GM10847 (cell line): ENCODE measurements around the gene GRK6.

Experiments
- POLR2A ChIP-seq: IDR thresholded peaks from 2 replicates; pipeline ENCODE4 v1.6.1; 2011; ENCODE audit not compliant: insufficient read length; ENCODE audit errors: extremely low read depth

The GRK6 gene

GRCh38 chr5:177426566-177427210, at the start of gene GRK6:
TSS of gene GRK6 (plus strand) at chr5:177426676. CDS start at chr5:177426846, 170 bp downstream.
- TF ChIP-seq POLR2A: peak; percentile 56

- no peak for TF ChIP-seq POLR2A
These were observed 48.4 kb upstream of the GRK6 start for GRCh38 chr5:177377851-177378776.

DNA sequence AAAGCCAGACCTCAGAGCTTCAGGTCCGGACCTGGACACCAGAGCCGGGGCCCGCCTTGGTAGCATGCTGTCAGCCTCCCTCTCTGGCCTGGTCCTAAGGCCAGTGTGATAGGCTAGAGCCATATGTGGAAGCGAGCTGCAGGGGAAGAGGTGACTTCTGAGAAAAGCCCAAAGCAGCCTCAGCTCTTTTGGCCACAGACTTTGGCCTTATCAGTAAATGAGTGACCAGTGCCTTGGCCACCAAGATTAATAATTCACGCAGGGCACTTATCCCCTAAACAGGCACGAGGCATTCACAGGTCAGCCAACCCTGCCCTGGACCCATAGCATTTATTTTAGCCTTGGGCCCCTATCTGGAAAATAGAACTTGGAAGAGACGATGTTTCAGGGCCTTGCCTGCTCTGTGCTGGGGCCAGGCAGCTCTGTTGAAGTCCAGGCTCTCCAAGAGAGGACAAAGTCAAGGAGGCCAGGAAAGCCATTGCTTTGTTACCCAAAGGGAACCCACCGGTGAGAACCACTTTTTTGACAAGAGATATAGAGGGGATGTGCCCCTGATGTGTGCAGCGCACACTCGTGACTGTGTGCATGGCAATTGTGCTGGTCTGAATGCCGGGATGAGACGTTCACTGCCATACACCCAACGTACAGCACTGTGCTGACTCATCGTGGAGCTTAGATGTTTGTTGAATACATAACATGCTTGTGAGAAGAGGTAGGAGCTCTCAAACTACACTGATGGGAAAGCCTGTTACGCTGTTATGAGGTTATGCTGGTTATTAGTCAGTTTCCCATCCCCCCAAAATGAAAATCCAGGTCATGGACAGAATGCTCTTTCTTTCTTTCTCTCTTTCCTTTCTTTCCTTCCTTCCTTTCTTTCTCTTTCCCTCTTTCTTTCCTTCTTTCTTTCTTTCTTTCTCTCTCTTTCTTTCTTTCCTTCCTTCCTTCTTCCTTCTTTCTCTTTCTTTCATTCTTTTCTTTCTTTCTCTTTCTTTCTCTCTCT, 47.3 kb upstream of the GRK6 start:
- no peak for TF ChIP-seq POLR2A

GRCh38 chr5:177380805-177381126, 45.7 kb upstream of the GRK6 start:
- no peak for TF ChIP-seq POLR2A

- no peak for TF ChIP-seq POLR2A
These were observed 44.0 kb upstream of the GRK6 start for GRCh38 chr5:177382423-177383029.

GRCh38 chr5:177383181-177383580, 43.3 kb upstream of the GRK6 start:
- no peak for TF ChIP-seq POLR2A

DNA sequence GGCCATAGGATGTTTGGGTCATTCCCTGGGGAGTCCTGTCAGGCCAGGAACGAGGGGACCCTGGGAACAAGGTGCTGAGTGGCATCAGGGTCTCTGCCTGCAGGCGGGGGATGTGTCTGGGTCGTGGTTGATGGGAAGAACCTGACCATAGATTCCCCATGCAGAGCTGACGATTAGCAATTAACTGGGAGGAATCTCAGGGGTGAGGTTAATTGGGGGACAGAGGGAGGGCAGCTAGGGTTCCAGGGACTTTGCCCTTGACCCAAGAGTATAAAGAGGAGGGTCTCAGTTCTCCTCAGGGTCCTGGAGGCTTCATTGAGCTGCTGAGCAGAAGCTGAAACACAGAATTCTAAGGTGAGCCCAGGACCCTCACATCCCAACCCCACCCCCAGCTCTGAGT, 42.3 kb upstream of the GRK6 start, which contains the start of gene SLC34A1:
Gene SLC34A1, plus strand, starts transcription at position 301 of the 400 bp plus-strand sequence. CDS start 1,308 bp downstream, outside the sequence.
- no peak for TF ChIP-seq POLR2A

DNA sequence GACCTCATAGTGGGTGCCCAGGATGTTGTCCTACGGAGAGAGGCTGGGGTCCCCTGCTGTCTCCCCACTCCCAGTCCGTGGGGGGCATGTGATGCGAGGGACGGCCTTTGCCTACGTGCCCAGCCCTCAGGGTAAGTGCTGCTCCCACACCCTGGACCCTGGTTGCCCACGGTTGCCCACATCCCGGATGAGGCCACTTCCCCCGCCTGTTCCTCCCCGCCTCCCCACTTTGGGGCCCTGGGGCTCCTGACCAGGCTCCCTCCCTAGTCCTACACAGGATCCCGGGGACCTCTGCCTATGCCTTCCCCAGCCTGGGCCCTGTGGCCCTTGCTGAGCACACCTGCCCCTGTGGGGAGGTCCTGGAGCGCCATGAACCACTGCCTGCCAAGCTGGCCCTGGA, 40.8 kb upstream of the GRK6 start:
- TF ChIP-seq POLR2A: no peak

DNA sequence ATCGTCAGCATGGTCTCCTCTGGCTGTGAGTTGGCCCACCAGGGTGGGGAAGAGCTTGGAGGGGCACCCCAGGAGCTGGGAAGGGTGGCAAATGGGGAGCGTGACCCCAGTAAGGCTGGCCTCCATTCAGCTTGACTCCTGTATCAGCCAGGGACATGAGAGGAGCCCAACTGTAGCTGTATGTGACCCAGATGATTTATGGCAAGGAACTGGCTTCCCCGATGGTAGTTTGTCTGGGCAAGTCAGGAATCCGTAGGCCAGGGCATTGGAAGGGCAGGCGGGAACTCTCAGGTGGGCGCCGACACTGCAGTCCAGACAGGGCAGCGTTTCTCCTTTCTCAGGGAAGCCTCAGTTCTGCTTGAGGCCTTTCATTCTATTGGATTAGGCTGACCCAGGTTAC, 39.9 kb upstream of the GRK6 start:
- no peak for TF ChIP-seq POLR2A

DNA sequence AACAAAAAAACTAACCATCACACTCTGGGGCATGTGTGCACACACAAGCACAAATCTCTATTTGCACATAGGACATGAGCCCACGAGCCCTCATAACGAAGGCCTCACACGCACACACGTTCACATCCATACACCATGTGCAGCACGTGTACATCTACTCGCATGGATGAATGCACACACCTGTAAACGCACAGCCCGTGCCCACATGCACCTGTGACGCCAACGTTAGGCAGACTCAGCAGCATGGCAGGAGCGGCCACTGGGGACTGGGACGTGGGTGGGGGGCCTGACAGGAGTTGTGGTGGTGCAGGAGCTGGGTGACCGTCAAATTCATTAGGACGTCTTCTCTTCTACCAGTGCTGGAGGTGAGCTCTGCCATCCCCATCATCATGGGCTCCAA, 39.1 kb upstream of the GRK6 start:
- TF ChIP-seq POLR2A: no peak

GRCh38 chr5:177388521-177389052, 37.9 kb upstream of the GRK6 start:
- no peak for TF ChIP-seq POLR2A

DNA sequence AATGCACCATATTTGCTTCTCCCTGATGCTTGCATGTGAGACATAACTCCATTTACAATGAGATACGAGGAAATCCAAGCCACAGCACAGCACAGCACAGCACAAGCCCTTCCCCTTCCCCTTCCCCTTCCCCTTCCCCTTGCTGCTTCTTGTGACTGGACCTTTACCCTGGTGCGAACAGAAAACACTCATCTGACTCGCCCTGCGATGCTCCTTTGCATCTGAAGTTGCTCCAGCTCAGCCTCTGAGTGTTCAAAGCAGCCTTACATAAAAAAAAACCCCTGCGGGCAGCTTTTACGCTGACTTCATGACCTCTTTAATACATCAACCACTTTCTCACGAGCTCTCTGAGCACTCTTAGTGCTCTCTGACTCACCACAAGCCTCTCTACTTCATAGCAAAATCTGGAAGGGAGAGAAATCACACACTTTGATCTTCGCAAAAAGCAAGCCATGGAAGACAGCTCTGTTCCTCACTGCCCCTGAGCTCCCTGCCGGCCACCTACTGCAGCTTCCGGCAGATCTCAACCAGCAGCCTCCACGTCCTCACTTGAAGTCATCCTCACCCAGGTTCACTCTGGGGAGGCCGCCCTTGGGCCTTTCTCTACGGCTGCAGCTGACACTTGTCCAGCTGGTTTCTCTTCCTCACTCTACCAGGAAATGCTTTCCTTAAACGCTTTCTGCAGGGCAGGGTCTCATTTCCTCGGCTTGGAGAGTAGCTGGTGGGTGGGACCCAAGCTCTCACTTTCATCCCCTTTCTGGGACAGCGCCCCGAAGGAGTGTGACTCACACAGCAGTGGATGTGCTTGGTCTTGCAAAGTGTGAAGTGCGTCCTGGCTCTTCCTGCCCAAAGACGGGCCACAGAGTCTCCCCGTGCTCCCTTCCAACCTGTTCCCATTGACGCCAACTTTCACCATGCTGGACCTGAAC, 37.0 kb upstream of the GRK6 start:
- TF ChIP-seq POLR2A: no peak
